ENCODE measurements around the gene PCBP3.
"Not testable (repeated sequence)": the region's sequence is repeated elsewhere in the genome, so short reads cannot be mapped to it uniquely, and the experiment has no call there.

The PCBP3 gene

DNA sequence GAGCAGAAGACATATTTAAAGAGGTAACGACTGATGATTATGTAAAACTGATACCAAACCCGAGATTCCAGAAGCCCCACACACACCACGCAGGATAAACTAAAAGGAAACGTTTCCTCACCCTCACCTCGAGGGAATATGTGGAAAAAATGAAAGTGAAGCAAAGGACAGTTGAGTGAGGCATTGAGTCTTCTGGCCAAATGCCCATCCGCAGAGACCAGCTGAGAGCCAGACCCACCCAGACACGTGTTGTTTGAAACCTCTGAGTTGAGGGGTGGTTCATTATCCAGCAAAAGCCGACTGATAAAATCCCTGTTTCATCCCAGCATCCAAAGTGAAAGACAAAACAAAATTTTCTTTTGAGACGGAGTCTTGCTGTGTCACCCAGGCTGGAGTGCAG is 29.6 kb upstream of the PCBP3 start:
- no peak for DNase-seq (ENCODE audit: low read depth)

DNA sequence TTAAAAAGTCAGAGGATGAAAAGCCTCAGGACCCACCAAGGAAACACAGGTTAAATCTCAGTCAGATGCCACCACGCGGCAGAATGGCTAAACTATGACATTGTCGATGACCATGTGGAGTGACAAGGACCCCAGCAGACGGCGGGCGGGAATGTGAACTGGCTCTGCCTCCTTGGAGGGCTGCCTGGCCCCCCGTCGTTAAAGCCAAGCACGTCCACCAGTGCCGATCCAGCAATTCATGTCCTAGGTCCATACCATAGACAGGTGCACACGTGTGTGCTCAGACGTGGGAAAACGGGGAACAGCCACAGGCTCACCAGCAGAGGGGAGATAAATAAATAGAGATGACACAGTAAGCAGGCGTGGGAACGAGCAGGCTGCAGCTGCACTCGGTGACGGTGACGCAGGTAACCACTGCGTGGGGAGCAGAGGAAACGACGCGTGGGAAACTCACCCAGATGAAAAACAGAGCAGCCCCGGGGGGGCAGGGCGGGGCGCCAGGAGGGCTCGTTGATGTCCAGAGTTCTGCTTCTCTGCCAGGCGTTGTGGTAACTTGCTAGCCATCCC is 28.3 kb upstream of the PCBP3 start:
- peak; percentile 29 for DNase-seq (ENCODE audit: low read depth)

DNA sequence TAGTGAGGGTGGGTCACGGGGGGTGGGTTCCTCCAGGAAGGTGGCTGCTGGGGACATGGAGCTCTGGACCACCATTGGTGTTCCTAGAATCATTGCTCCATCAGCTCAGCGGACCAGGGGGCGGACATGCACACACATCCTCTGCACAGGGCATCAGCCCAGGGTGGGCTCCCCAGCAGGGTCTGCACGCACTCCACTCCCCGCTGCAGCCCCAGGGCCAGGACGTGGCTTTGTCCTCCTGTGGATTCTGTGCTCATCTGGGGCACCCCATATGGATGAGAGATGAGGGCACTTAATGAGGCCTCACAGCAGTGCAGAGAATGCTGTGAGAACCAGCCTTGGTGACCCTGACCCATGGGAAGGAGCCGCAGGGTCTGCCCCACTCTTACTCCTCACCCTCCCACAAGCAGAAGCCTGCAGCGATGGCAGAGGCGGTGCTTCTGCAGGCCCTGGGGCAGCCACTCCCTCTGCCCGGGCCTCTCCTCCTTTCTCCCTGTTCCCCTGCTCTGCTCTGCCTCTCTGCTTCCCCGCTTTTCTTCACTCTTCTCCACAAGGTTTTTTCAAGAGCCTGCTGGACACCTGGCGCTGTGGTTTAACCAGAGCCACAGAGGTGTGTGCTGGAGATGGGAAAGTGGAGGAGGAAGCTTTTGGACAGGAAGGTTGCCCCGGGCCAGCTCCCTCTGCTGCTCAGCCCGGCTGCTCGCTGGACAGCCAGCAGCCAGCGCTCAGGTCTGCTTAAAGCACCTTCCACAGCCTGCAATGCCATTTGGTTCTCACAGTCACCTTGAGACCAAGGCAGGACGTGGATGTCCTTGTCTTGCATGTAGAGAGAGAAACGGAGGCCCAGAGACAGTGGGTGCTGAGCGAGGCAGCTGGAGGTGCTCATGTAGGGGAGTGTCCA is 26.3 kb upstream of the PCBP3 start:
- no peak for DNase-seq (ENCODE audit: low read depth)

- peak; percentile 69 for DNase-seq (ENCODE audit: low read depth)
Measured at GRCh38 chr21:45618287-45618686, 25.2 kb upstream of the PCBP3 start.

DNA sequence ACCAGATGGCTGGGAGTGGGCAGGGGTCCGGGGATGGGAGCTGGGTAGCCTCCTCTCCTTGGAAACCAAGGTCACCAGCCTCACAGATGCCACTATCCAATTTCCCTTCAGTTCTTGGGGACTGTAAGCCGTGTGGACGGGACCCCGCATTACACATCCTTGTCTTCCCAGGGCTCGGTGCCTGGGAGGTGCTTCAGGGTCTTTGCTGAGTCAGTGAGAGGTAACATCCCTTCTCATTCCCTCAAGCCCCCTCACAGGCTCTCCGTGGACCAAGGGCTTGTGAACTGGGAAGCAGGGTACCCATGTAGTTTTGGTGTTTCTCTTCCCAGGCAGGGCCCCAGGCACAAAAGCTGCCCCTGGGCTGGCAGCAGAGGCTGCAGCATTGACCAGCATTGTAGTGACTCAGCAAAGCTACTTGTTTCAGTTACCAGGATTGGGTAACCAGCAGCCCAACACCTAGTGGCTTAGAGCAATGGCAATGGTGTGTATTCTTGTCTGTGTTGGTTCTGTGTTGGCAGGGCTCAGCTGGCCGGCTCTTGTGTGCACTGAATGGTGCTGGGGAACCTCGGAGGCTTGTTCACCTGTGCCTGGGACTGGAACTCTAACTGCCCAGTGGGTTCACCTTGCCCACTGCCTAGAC is 24.6 kb upstream of the PCBP3 start:
- DNase-seq (ENCODE audit: low read depth), result no peak

DNA sequence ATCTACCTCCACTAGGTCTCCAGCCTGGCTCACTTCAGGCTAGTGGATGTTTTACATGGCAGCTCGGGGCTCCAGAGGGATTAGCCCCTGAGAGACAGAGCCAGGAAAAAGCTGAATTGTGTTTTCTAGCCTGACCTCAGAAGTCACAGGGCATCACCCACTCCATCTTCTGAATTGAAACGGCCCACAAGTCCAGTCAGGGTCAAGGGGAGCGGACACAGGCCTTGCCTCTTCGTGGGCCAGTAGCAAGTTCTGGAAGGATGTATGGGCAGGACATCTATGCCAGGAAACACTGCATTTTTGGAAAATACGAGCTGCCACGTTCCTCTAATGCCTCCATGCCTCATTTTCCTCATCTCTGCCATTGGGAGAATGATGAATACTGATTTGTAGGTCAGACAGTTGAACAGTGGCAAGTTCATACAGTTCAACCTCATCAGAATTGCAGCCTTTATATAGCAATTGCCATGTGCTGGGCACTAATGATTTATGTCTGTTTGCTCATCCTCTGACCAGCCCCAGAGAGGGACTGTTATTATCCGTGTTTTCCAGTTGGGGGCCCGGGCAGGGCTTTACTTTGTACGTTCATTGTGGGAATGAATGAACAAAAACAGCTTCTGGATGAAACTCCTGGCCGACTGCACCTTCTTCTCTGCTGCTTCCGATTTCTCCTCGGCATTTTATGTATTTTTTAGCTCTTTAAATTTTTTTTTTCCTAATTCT is 23.2 kb upstream of the PCBP3 start:
- no peak for DNase-seq (ENCODE audit: low read depth)

GRCh38 chr21:45621435-45622331 is 21.8 kb upstream of the PCBP3 start:
- not testable (repeated sequence) for DNase-seq (ENCODE audit: low read depth)

GRCh38 chr21:45622416-45623097 is 21.0 kb upstream of the PCBP3 start:
- no peak for DNase-seq (ENCODE audit: low read depth)

GRCh38 chr21:45623436-45623835 is 20.1 kb upstream of the PCBP3 start:
- no peak for DNase-seq (ENCODE audit: low read depth)

GRCh38 chr21:45626127-45626526 is 17.4 kb upstream of the PCBP3 start:
- DNase-seq (ENCODE audit: low read depth), result not testable (repeated sequence)

DNA sequence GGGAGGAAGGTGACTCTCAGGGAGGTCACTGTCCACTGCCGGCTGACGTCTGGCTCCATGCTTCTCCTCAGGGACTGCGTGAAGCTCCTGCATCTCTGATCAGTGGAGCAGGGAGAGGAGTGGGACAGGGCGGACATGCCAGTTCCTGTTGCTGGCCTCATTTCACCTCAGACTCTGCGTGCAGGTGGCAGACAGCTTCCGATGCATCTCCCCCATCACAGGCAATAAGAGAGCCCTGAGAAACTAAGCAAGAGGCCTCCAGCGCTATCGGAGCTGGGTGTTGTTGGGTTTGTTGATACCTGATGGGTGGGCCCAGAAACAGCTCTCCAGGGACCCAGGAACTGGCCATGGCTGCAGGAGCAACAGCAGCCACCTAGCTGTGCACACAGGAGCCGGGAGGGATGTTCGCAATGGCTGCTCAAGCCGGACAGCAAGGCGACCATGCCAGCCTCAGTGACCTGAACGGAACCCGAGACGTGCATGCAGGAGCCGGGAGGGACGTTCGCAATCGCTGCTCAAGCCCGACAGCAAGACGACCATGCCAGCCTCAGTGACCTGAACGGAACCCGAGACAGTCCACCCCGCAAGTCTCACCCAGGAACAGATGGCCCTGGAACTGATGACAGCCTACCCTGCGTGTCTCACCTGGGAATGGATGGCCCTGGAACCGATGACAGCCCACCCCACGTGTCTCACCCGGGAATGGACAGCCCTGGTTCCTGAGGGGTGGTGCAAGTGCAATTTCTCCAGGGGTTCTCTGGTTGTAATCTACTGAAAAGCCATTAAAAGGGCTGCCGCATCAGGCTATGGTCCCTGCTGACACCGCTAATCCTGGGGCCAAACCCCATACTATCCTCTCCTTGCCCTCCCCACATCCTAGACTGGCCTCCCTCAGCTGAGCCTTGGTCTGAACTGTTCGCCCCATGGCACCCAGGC is 14.2 kb upstream of the PCBP3 start:
- DNase-seq (ENCODE audit: low read depth), result no peak

DNA sequence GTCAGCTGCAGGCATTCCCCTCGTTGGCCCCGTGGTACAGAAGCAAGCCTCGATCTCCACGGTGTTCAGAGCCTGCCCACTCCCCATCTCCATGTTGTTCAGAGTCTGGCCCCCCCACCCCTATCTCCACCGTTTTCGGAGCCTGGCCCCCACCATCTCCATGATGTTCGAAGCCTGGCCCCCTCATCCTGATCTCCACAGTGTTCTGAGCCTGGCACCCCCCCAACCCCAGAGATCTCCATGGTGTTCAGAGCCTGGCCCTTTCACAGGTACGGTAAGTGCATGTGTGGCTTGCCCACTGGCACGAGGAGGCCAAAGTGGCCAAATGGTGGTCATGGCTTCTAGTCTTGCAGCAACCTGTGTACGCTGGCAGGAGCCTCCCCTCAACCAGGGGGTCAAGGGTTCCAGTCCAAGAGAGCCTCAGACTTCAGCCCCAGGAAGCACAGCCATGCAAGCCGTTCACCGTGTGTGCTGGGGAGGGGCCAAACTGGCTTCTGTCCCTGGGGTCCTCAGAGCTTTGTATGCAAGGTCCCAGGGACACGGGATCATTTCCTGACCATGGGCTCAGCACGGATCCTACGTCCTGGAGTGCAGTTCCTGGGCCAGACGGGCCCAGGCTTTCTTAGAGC is 13.3 kb upstream of the PCBP3 start:
- no peak for DNase-seq (ENCODE audit: low read depth)

GRCh38 chr21:45630876-45631275 is 12.6 kb upstream of the PCBP3 start:
- DNase-seq (ENCODE audit: low read depth), result no peak

DNA sequence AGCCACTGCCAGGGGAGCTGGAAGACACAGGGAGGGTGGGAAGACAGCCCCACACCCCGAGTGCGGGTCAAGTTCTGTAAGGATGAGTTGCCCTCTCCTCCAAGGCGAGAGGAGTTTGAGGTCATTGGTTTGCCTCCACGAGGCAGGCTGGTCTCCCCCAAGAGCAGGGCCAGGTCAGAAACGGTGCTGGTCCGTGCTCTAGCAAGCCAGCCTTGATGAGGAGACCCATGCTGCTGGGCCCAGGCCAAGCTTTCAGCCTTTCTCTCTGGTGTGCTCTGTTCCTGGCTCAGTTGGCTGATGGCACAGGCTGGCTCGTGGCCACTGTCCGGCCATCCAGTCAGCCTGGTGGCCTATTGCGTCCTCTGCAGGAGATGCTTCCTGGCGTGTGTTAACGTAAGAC is 12.0 kb upstream of the PCBP3 start:
- DNase-seq (ENCODE audit: low read depth), result no peak

DNA sequence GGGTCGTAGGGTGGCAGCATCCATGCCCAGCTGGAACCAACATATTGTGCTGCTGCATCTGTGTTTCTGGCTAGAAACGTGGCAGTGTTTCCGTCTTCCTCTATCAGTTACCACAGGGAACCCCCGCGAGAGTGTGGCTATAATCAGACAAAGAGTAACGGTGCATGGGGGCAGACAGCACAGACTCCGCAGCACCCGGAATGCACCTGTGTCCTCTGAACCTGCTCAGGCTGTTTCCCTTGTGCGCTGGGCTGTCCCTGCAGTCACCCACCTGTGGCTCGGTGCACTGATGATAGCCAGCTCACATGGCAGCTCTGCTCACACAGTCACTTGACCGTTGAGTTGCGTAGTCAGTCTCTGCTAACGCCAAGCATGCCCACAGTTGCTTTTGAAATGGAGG is 11.4 kb upstream of the PCBP3 start:
- no peak for DNase-seq (ENCODE audit: low read depth)

DNA sequence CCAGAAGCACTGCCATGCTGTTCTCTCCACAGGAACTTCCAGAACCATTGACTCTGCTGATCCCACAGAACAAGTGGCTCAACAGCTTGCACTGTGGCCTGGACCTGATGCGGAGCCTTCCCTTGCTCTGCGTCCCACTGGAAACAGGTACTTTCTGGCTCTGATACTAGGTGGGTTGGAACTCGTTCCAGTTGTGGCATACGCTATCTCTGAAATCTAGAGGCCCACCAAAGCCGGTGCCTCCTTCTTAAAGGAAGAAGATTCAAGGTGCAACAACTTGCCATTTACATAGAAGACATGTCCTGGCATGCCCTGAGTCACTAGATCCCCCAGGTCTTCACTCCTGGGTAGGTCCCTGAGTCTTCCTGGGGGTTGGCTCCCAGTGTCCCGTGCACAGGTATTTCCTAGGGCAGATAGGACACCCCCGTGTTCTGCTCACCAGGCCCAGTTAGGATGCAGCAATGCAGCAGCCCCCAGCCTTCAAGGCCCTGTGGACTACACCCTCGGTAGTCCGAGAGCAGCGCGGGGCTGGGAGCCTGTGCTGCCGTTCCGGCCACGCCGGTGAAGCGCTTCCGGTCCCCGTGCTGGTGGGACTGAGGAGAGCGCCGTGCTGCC is 10.8 kb upstream of the PCBP3 start:
- no peak for DNase-seq (ENCODE audit: low read depth)

DNA sequence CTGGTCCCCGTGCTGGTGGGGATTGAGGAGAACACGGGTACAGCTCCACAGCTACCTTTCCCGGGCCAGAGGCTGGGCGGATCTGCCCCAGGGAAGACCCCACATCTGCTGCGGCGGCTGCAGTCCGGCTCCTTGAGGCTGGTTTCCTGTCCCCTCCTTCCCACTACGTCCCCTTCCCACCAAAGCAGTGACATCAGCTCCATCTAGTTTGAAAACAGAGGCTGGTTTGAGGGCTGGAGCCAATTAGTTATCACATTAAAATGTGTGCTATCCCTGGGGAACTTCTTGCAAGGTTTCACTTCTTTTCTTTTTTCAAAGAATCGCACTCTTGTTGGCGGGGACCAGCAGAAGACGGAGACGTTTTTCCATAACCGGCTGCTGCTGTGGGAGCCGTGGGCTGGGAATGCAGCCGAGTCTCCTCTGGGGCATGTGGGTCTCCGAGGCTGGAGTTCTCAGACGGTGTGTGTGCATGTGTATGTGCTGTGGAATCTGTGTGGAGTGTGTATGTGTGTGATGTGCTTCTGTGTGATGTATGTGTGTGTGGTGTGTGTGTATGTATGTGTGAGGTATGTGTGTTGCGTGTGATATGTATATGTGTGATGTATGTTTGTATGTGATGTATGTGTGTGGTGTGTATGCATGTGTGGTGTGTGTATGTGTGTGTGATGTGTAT is 8.9 kb upstream of the PCBP3 start:
- no peak for DNase-seq (ENCODE audit: low read depth)
